GM23338 (cell line): Measurements from ENCODE around the gene ILDR2. TPM values are rescaled to one million over a fixed set of nuclear protein-coding genes. Genes with fewer than 3 reads are reported as not detected.

Source experiments
- ATAC-seq: fragments of 200-7000 bp; cut with Tn5 transposase; 3 replicates; pipeline ENCODE4 v1.9.1; 2020
- DNase-seq: peaks from one replicate; pipeline ENCODE4 v3.0.0-alpha.2; 2015; ENCODE audit warnings: low spot score
- H2AFZ ChIP-seq: fragments of 200-600 bp; sonication (generic); 2 replicates; pipeline ENCODE4 v1.8.0; 2016; ENCODE audit warnings: antibody characterized with exemption, mild to moderate bottlenecking, moderate library complexity
- H3F3A ChIP-seq: fragments of 200-600 bp; sonication (generic); replicated peaks from 2 replicates; pipeline ENCODE4 v1.8.0; 2017; ENCODE audit warnings: antibody characterized with exemption, mixed run types, low read depth
- H3K27ac ChIP-seq: fragments of 200-600 bp; sonication (generic); 2 replicates; pipeline ENCODE4 v1.6.1; 2016; ENCODE audit warnings: low read depth
- H3K27me3 ChIP-seq: fragments of 200-600 bp; sonication (generic); 2 replicates; pipeline ENCODE4 v1.8.0; 2016; ENCODE audit warnings: mild to moderate bottlenecking, mixed run types, moderate library complexity; ENCODE audit not compliant: insufficient read depth
- H3K36me3 ChIP-seq: fragments of 200-600 bp; sonication (generic); 2 replicates; pipeline ENCODE4 v1.8.0; 2016; ENCODE audit warnings: mild to moderate bottlenecking; ENCODE audit not compliant: insufficient read depth
- H3K4me1 ChIP-seq: fragments of 200-600 bp; sonication (generic); 2 replicates; pipeline ENCODE4 v1.8.0; 2016; ENCODE audit warnings: mild to moderate bottlenecking, moderate library complexity; ENCODE audit not compliant: insufficient read depth
- H3K4me2 ChIP-seq: fragments of 200-600 bp; sonication (generic); 2 replicates; pipeline ENCODE4 v1.7.1; 2017; ENCODE audit warnings: mixed run types
- H3K4me3 ChIP-seq: fragments of 200-600 bp; sonication (generic); 2 replicates; pipeline ENCODE4 v1.6.1; 2016; ENCODE audit warnings: mixed run types
- H3K79me2 ChIP-seq: fragments of 200-600 bp; sonication (generic); replicated peaks from 2 replicates; pipeline ENCODE4 v1.8.0; 2017; ENCODE audit warnings: mild to moderate bottlenecking; ENCODE audit not compliant: insufficient read depth
- H3K9me2 ChIP-seq: fragments of 200-600 bp; sonication (generic); 2 replicates; pipeline ENCODE4 v1.8.0; 2017; ENCODE audit not compliant: insufficient read depth
- H4K20me1 ChIP-seq: fragments of 200-600 bp; sonication (generic); replicated peaks from 2 replicates; pipeline ENCODE4 v1.8.0; 2017; ENCODE audit warnings: mild to moderate bottlenecking; ENCODE audit not compliant: insufficient read depth
- H3K27ac Mint-ChIP-seq: 2 replicates; pipeline ENCODE4 v1.8.0; 2020; ENCODE audit warnings: inconsistent platforms, mild to moderate bottlenecking, moderate library complexity, mixed read lengths
- H3K27me3 Mint-ChIP-seq: 3 replicates; pipeline ENCODE4 v1.8.0; 2022; ENCODE audit warnings: low read depth, mild to moderate bottlenecking, moderate library complexity, mixed read lengths, inconsistent platforms; ENCODE audit not compliant: insufficient read depth, poor library complexity
- H3K36me3 Mint-ChIP-seq: 3 replicates; pipeline ENCODE4 v1.8.0; 2021; ENCODE audit warnings: low read depth, mild to moderate bottlenecking, inconsistent platforms, moderate library complexity, mixed read lengths
- H3K4me1 Mint-ChIP-seq: 3 replicates; pipeline ENCODE4 v1.8.0; 2020; ENCODE audit warnings: mild to moderate bottlenecking, inconsistent platforms, mixed read lengths
- H3K4me3 Mint-ChIP-seq: 3 replicates; pipeline ENCODE4 v1.8.0; 2021; ENCODE audit warnings: moderate library complexity, mild to moderate bottlenecking, inconsistent platforms, mixed read lengths
- H3K9me3 Mint-ChIP-seq: 3 replicates; pipeline ENCODE4 v1.8.0; 2020; ENCODE audit warnings: moderate library complexity, mild to moderate bottlenecking, inconsistent platforms, mixed read lengths
- CREB1 ChIP-seq: fragments of 250-450 bp; sonication (Bioruptor Pico); IDR thresholded peaks from 2 replicates; pipeline ENCODE4 v1.5.0; 2020; ENCODE audit warnings: low read depth, mild to moderate bottlenecking, moderate library complexity
- polyA plus RNA-seq: library from polyadenylated mRNA; unstranded; fragments of >200 nt; fragmentation: Nextera tagmentation; extraction: Ambion mirVana; gene quantifications from 2 replicates; pipeline ENCODE4 v1.2.1, GENCODE V29; 2016
- total RNA-seq: library from RNA; depleted of rRNA; stranded (reverse); fragments of >200 nt; shearing (Covaris generic); gene quantifications from 2 replicates; pipeline ENCODE4 v1.2.3, GENCODE V29; 2014
- TF ChIP-seq, protein P1 (sequence below): IDR thresholded peaks from one replicate; pipeline ENCODE4 v1.6.1; 2018; ENCODE audit warnings: antibody characterized with exemption; ENCODE audit not compliant: unreplicated experiment
- TF ChIP-seq, protein P2 (sequence below): IDR thresholded peaks from 2 replicates; pipeline ENCODE4 v1.6.1; 2016; ENCODE audit warnings: antibody characterized with exemption
- TF ChIP-seq, protein P3 (sequence below): fragments of 250-450 bp; sonication (Bioruptor Pico); IDR thresholded peaks from 2 replicates; pipeline ENCODE4 v1.5.0; 2020; ENCODE audit warnings: mild to moderate bottlenecking, moderate library complexity

ILDR2 gene
- total and polyA plus RNA-seq, 2 experiments from 2014 or later = 0.27 to 2.4 TPM

DNA sequence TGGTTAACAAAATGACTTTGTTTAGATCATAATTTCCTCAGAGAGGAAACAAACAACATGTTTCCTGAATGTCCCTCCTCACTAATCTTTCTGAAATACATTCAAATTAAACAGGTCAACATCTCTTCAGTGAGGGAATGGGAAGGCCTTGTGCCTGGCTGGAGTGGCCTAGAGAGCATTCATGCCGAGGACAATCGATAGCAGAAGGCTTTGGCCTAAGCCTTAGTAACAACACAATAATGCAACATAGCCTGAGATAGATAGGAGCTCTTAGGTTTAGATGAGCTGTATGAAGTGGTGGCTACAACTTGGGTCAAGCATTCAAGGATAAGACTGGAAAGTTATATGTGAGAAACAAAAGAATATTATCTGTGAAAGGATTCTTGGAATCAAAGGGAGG, 37.4 kb downstream of the ILDR2 start:
- DNase-seq = no peak
- Histone ChIP-seq H3K4me3 (no peak overlapping the region), H3K9me2 (no peaks in the 10 kb centered on the region), H2AFZ (no peak overlapping the region), H4K20me1 (no peaks in the 10 kb centered on the region), H3F3A (no peaks in the 10 kb centered on the region), H3K4me1 (0 out of 2 replicates have a peak, but pooled peaks cover 7% of the 10 kb centered on the region), H3K4me2 (no peak overlapping the region), H3K79me2 (no peaks in the 10 kb centered on the region), H3K27ac (no peak overlapping the region), H3K36me3 (no peaks in the 10 kb centered on the region), H3K27me3 (no peaks in the 10 kb centered on the region)
- Mint-ChIP-seq H3K4me3 (no peak overlapping the region), H3K9me3 (no peaks in the 10 kb centered on the region), H3K4me1 (peaks cover 10% of the 10 kb centered on the region), H3K36me3 (no peaks in the 10 kb centered on the region), H3K27ac (no peak overlapping the region), H3K27me3 (no peaks in the 10 kb centered on the region)
- TF ChIP-seq, protein P1, sequence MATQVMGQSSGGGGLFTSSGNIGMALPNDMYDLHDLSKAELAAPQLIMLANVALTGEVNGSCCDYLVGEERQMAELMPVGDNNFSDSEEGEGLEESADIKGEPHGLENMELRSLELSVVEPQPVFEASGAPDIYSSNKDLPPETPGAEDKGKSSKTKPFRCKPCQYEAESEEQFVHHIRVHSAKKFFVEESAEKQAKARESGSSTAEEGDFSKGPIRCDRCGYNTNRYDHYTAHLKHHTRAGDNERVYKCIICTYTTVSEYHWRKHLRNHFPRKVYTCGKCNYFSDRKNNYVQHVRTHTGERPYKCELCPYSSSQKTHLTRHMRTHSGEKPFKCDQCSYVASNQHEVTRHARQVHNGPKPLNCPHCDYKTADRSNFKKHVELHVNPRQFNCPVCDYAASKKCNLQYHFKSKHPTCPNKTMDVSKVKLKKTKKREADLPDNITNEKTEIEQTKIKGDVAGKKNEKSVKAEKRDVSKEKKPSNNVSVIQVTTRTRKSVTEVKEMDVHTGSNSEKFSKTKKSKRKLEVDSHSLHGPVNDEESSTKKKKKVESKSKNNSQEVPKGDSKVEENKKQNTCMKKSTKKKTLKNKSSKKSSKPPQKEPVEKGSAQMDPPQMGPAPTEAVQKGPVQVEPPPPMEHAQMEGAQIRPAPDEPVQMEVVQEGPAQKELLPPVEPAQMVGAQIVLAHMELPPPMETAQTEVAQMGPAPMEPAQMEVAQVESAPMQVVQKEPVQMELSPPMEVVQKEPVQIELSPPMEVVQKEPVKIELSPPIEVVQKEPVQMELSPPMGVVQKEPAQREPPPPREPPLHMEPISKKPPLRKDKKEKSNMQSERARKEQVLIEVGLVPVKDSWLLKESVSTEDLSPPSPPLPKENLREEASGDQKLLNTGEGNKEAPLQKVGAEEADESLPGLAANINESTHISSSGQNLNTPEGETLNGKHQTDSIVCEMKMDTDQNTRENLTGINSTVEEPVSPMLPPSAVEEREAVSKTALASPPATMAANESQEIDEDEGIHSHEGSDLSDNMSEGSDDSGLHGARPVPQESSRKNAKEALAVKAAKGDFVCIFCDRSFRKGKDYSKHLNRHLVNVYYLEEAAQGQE = no peak
- ATAC-seq = no peak

DNA sequence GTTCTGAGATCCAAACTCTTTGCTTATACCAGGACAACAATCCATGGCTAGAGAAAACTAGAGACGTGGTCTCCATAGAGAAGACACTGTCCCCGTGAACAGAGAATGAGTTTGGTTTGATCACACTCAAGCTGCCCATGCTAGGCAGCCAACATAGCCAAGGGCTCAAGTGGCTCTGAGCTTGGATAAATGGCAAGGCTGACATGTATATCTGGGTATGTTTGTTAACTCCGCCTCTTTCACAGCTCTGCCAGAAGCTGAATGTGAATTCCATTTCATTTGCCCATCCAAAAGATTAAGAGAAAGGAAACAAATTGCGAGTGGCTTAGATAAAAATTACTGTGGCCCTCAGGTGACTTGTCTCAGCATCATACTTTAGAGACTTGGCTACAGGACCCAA, 38.0 kb downstream of the ILDR2 start:
- Mint-ChIP-seq H3K36me3 (no peaks in the 10 kb centered on the region), H3K9me3 (no peaks in the 10 kb centered on the region), H3K27me3 (no peaks in the 10 kb centered on the region), H3K4me1 (peaks cover 11% of the 10 kb centered on the region), H3K4me3 (no peak overlapping the region), H3K27ac (no peak overlapping the region)
- TF ChIP-seq, protein P2, sequence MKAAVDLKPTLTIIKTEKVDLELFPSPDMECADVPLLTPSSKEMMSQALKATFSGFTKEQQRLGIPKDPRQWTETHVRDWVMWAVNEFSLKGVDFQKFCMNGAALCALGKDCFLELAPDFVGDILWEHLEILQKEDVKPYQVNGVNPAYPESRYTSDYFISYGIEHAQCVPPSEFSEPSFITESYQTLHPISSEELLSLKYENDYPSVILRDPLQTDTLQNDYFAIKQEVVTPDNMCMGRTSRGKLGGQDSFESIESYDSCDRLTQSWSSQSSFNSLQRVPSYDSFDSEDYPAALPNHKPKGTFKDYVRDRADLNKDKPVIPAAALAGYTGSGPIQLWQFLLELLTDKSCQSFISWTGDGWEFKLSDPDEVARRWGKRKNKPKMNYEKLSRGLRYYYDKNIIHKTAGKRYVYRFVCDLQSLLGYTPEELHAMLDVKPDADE = no peak
- H3K4me3 ChIP-seq = no peak overlapping the region
- no peaks in the 10 kb centered on the region for H3K79me2 ChIP-seq
- no peaks in the 10 kb centered on the region for H3K36me3 ChIP-seq
- H3K27ac ChIP-seq = no peak overlapping the region
- no peak for ATAC-seq
- no peaks in the 10 kb centered on the region for H3K27me3 ChIP-seq
- H3K4me1 ChIP-seq = peaks cover 10% of the 10 kb centered on the region; the same call in 1 of the 2 replicates
- H3F3A ChIP-seq = no peaks in the 10 kb centered on the region
- no peak for DNase-seq
- no peak overlapping the region for H3K4me2 ChIP-seq
- H4K20me1 ChIP-seq = no peaks in the 10 kb centered on the region
- H2AFZ ChIP-seq = no peak overlapping the region
- no peaks in the 10 kb centered on the region for H3K9me2 ChIP-seq

DNA sequence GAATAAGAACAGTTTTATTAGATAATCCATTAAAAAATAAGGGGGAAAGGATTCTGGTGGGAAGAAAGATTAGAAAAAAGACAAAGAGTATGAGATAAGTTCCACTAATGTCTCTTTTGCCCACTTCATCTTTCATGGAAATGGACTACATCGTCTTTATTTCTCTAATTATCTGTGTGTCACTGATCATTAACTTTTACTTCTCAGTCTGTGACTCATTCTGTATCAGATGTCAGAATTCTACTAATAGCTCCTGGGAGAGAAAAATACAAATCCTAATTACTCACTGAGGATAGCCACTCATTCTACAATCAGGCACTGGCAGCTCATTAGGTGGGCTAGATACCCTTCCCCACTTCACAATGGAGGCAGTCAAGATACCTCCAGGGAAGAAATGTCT, 41.7 kb downstream of the ILDR2 start:
- no peak for ATAC-seq
- Histone ChIP-seq H4K20me1 (no peaks in the 10 kb centered on the region), H3K9me2 (peaks cover 5% of the 10 kb centered on the region), H3K79me2 (no peaks in the 10 kb centered on the region), H3K4me2 (no peak overlapping the region), H3K4me3 (no peak overlapping the region), H3K4me1 (peaks cover 12% of the 10 kb centered on the region; the same call in 1 of the 2 replicates), H2AFZ (no peak overlapping the region), H3K27me3 (no peaks in the 10 kb centered on the region), H3K36me3 (no peaks in the 10 kb centered on the region), H3F3A (no peaks in the 10 kb centered on the region), H3K27ac (no peak overlapping the region)
- no peaks in the 10 kb centered on the region for H3K9me3 Mint-ChIP-seq
- DNase-seq = no peak
- peaks cover 17% of the 10 kb centered on the region for H3K4me1 Mint-ChIP-seq
- no peak overlapping the region for H3K4me3 Mint-ChIP-seq
- H3K36me3 Mint-ChIP-seq = no peaks in the 10 kb centered on the region
- H3K27me3 Mint-ChIP-seq = no peaks in the 10 kb centered on the region
- H3K27ac Mint-ChIP-seq = no peak overlapping the region
- TF ChIP-seq CREB1 (CRISPR knock-in tag) = no peak
- TF ChIP-seq, protein P3, sequence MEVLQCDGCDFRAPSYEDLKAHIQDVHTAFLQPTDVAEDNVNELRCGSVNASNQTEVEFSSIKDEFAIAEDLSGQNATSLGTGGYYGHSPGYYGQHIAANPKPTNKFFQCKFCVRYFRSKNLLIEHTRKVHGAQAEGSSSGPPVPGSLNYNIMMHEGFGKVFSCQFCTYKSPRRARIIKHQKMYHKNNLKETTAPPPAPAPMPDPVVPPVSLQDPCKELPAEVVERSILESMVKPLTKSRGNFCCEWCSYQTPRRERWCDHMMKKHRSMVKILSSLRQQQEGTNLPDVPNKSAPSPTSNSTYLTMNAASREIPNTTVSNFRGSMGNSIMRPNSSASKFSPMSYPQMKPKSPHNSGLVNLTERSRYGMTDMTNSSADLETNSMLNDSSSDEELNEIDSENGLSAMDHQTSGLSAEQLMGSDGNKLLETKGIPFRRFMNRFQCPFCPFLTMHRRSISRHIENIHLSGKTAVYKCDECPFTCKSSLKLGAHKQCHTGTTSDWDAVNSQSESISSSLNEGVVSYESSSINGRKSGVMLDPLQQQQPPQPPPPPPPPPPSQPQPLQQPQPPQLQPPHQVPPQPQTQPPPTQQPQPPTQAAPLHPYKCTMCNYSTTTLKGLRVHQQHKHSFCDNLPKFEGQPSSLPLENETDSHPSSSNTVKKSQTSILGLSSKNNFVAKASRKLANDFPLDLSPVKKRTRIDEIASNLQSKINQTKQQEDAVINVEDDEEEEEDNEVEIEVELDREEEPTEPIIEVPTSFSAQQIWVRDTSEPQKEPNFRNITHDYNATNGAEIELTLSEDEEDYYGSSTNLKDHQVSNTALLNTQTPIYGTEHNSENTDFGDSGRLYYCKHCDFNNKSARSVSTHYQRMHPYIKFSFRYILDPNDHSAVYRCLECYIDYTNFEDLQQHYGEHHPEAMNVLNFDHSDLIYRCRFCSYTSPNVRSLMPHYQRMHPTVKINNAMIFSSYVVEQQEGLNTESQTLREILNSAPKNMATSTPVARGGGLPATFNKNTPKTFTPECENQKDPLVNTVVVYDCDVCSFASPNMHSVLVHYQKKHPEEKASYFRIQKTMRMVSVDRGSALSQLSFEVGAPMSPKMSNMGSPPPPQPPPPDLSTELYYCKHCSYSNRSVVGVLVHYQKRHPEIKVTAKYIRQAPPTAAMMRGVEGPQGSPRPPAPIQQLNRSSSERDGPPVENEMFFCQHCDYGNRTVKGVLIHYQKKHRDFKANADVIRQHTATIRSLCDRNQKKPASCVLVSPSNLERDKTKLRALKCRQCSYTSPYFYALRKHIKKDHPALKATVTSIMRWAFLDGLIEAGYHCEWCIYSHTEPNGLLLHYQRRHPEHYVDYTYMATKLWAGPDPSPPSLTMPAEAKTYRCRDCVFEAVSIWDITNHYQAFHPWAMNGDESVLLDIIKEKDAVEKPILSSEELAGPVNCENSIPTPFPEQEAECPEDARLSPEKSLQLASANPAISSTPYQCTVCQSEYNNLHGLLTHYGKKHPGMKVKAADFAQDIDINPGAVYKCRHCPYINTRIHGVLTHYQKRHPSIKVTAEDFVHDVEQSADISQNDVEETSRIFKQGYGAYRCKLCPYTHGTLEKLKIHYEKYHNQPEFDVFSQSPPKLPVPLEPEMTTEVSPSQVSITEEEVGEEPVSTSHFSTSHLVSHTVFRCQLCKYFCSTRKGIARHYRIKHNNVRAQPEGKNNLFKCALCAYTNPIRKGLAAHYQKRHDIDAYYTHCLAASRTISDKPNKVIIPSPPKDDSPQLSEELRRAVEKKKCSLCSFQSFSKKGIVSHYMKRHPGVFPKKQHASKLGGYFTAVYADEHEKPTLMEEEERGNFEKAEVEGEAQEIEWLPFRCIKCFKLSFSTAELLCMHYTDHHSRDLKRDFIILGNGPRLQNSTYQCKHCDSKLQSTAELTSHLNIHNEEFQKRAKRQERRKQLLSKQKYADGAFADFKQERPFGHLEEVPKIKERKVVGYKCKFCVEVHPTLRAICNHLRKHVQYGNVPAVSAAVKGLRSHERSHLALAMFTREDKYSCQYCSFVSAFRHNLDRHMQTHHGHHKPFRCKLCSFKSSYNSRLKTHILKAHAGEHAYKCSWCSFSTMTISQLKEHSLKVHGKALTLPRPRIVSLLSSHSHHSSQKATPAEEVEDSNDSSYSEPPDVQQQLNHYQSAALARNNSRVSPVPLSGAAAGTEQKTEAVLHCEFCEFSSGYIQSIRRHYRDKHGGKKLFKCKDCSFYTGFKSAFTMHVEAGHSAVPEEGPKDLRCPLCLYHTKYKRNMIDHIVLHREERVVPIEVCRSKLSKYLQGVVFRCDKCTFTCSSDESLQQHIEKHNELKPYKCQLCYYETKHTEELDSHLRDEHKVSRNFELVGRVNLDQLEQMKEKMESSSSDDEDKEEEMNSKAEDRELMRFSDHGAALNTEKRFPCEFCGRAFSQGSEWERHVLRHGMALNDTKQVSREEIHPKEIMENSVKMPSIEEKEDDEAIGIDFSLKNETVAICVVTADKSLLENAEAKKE (CRISPR knock-in tag) = no peak
